Panc1 (cell line): ENCODE measurements around the gene KIRREL3. TPM values are rescaled to one million over a fixed set of nuclear protein-coding genes. Genes with fewer than 3 reads are reported as not detected.
A peak's percentile ranks its signal among the peaks of the same experiment; 100 is the strongest.

Experiments used
- ATAC-seq: fragments of 200-7000 bp; cut with Tn5 transposase; 2 replicates; pipeline ENCODE4 v1.9.1; 2020; ENCODE audit warnings: mild to moderate bottlenecking, moderate library complexity
- BruUV-seq: library from RNA; stranded (reverse); fragments of 400-500 nt; replicated peaks from 2 replicates; lab custom pipeline; 2021; lab: Mats Ljungman, UMichigan
- CTCF ChIA-PET: fragments of 300-600 bp; sonication (Branson Sonifier 250); formaldehyde crosslinking; loops from one replicate; lab custom pipeline; 2022; ENCODE audit warnings: antibody characterized with exemption; lab: Charles Lee
- POLR2A ChIA-PET: fragments of 300-600 bp; sonication (Branson Sonifier 250); formaldehyde crosslinking; loops from one replicate; lab custom pipeline; 2022; ENCODE audit warnings: antibody characterized with exemption; lab: Charles Lee
- DNase-seq: peaks from one replicate; pipeline ENCODE4 v3.0.0-alpha.2; 2010; ENCODE audit warnings: low read depth, low spot score
- H3K27ac ChIP-seq: 2 replicates; pipeline ENCODE4 v1.5.1; 2011; ENCODE audit warnings: mild to moderate bottlenecking, low read length, inconsistent platforms
- H3K27me3 ChIP-seq: fragments of 200-500 bp; sonication (Bioruptor generic); 2 replicates; pipeline ENCODE4 v1.6.0; 2014; ENCODE audit warnings: low read length, inconsistent platforms; ENCODE audit not compliant: control insufficient read depth, insufficient read depth
- H3K36me3 ChIP-seq: fragments of 200-500 bp; sonication (Bioruptor generic); 2 replicates; pipeline ENCODE4 v1.5.1; 2014; ENCODE audit warnings: inconsistent platforms, mild to moderate bottlenecking, low read length, moderate library complexity; ENCODE audit not compliant: control insufficient read depth, insufficient read depth
- H3K4me1 ChIP-seq: 2 replicates; pipeline ENCODE4 v1.5.1; 2011; ENCODE audit warnings: inconsistent platforms, mild to moderate bottlenecking, low read length, moderate library complexity; ENCODE audit not compliant: control insufficient read depth, insufficient read depth
- H3K4me3 ChIP-seq, 2 experiments: 2 replicates each; pipeline ENCODE4 v1.5.1; 2011 to 2012; ENCODE audit warnings: low read depth in 2 of 2, low read length in 2 of 2, mild to moderate bottlenecking in 2 of 2, inconsistent platforms in 1 of 2, moderate library complexity in 1 of 2
- H3K9me3 ChIP-seq: fragments of 200-500 bp; sonication (Bioruptor generic); 2 replicates; pipeline ENCODE4 v1.5.1; 2014; ENCODE audit warnings: low read depth, mild to moderate bottlenecking, inconsistent platforms, low read length, moderate library complexity; ENCODE audit not compliant: control insufficient read depth, insufficient read depth
- POLR2AphosphoS5 ChIP-seq: IDR thresholded peaks from 2 replicates; pipeline ENCODE4 v1.6.1; 2012; ENCODE audit warnings: mild to moderate bottlenecking, low read depth, low read length, moderate library complexity
- SIN3A ChIP-seq: IDR thresholded peaks from 2 replicates; pipeline ENCODE4 v1.6.1; 2012; ENCODE audit warnings: low read depth, mild to moderate bottlenecking, low read length, moderate library complexity, borderline replicate concordance; ENCODE audit not compliant: insufficient read depth
- TCF7L2 ChIP-seq: IDR thresholded peaks from 2 replicates; pipeline ENCODE4 v1.6.1; 2011; ENCODE audit warnings: mild to moderate bottlenecking, low read depth, low read length, inconsistent platforms
- in situ Hi-C: cut with HindIII; loops from 2 replicates; pipeline ENCODE4 v1.10.0; 2016; ENCODE audit warnings: low sequenced_read_pairs, low pct_unique_long_range_greater_than_20kb
- intact Hi-C: fragments of 100-400 bp; cut with micrococcal nuclease; formaldehyde crosslinking; loops from one replicate; pipeline ENCODE4 v1.10.0; 2022; ENCODE audit not compliant: unreplicated experiment
- total RNA-seq: library from RNA; stranded (reverse); gene quantifications from one replicate; pipeline ENCODE4 v1.2.1, GENCODE V29; 2021; ENCODE audit not compliant: unreplicated experiment
- TF ChIP-seq, protein P1 (sequence below), 2 experiments: IDR thresholded peaks; 2 replicates each; pipeline ENCODE4 v1.6.1; 2011 to 2012; ENCODE audit warnings: low read depth in 2 of 2, control low read depth in 1 of 2, low read length in 1 of 2, mild to moderate bottlenecking in 1 of 2, moderate library complexity in 1 of 2; ENCODE audit not compliant: insufficient read depth in 1 of 2
- TF ChIP-seq, protein P2 (sequence below): fragments of 450-650 bp; IDR thresholded peaks from 2 replicates; pipeline ENCODE4 v1.5.1; 2017; ENCODE audit warnings: mild to moderate bottlenecking

The KIRREL3 gene
- total RNA-seq, 1 experiment from 2014 or later, result 0.36 TPM

DNA sequence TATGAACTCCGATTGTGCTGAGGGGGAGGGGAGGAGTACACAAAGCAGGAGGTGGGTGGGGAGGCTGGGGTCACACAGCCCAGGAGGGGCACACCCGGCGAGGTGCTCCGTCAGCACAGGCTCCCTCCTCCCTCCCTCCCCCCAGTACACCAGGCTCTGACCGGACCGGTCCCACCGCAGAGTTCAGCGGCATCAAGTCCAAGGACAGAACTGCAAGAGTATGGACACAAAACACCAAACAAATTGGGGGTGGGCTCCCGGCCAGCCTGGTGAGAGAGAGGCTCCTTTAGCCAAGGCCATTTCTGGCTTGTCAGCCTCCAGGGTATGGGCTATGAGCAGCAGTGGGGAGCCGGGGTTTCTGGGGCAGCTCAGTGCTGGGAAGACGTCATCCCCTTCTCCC is 576.8 kb downstream of the KIRREL3 start:
- H3K27me3 ChIP-seq, result no peaks in the 10 kb centered on the region
- no TSS peak for BruUV-seq
- ChIA-PET CTCF (no interaction called here), POLR2A (no interaction called here)
- H3K4me1 ChIP-seq, result no peaks in the 10 kb centered on the region
- H3K4me3 ChIP-seq, result no peak overlapping the region
- in situ Hi-C loops (no loop called here), intact Hi-C loops (loop anchor here (10.0 kb wide), 1 partner anchor 109 kb away; no protein-coding TSS in a partner anchor)
- TF ChIP-seq, protein P1, sequence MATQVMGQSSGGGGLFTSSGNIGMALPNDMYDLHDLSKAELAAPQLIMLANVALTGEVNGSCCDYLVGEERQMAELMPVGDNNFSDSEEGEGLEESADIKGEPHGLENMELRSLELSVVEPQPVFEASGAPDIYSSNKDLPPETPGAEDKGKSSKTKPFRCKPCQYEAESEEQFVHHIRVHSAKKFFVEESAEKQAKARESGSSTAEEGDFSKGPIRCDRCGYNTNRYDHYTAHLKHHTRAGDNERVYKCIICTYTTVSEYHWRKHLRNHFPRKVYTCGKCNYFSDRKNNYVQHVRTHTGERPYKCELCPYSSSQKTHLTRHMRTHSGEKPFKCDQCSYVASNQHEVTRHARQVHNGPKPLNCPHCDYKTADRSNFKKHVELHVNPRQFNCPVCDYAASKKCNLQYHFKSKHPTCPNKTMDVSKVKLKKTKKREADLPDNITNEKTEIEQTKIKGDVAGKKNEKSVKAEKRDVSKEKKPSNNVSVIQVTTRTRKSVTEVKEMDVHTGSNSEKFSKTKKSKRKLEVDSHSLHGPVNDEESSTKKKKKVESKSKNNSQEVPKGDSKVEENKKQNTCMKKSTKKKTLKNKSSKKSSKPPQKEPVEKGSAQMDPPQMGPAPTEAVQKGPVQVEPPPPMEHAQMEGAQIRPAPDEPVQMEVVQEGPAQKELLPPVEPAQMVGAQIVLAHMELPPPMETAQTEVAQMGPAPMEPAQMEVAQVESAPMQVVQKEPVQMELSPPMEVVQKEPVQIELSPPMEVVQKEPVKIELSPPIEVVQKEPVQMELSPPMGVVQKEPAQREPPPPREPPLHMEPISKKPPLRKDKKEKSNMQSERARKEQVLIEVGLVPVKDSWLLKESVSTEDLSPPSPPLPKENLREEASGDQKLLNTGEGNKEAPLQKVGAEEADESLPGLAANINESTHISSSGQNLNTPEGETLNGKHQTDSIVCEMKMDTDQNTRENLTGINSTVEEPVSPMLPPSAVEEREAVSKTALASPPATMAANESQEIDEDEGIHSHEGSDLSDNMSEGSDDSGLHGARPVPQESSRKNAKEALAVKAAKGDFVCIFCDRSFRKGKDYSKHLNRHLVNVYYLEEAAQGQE (IDR thresholded peaks at IDR 0.05; ENCODE audit: insufficient read depth in 1 of 2, low read depth in 2 of 2, low read length in 1 of 2), result no peak
- TF ChIP-seq, protein P2, sequence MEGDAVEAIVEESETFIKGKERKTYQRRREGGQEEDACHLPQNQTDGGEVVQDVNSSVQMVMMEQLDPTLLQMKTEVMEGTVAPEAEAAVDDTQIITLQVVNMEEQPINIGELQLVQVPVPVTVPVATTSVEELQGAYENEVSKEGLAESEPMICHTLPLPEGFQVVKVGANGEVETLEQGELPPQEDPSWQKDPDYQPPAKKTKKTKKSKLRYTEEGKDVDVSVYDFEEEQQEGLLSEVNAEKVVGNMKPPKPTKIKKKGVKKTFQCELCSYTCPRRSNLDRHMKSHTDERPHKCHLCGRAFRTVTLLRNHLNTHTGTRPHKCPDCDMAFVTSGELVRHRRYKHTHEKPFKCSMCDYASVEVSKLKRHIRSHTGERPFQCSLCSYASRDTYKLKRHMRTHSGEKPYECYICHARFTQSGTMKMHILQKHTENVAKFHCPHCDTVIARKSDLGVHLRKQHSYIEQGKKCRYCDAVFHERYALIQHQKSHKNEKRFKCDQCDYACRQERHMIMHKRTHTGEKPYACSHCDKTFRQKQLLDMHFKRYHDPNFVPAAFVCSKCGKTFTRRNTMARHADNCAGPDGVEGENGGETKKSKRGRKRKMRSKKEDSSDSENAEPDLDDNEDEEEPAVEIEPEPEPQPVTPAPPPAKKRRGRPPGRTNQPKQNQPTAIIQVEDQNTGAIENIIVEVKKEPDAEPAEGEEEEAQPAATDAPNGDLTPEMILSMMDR, result no peak
- TF ChIP-seq SIN3A (no peak), TCF7L2 (no peak), POLR2AphosphoS5 (no peak)
- H3K9me3 ChIP-seq, result no peaks in the 10 kb centered on the region
- H3K36me3 ChIP-seq, result no peaks in the 10 kb centered on the region
- DNase-seq (no peak), ATAC-seq (peak; percentile 6; the same call in 1 of the 2 replicates)
- H3K27ac ChIP-seq, result no peak overlapping the region

DNA sequence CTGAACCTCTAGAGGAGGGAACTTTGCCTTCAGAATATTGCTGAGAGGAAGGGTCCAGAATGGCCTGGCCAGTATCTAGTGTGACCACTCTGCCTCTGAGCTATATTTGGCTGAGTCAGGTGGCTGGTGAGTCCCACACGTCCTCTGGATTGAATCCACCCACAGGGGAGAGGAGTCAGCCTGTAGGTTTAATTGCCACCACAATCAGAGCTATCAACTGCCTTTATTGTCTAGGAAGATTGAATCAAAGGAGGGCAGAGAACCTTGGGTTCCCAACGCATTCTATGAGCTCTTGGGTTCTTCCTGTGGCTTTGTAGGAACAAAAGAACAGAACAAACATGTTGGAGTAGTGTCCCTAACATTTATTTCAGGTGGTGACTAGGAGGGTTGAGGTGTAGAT is 577.4 kb downstream of the KIRREL3 start:
- H3K27me3 ChIP-seq, result no peaks in the 10 kb centered on the region
- H3K27ac ChIP-seq, result no peak overlapping the region
- H3K4me3 ChIP-seq, result no peak overlapping the region
- H3K4me1 ChIP-seq, result no peaks in the 10 kb centered on the region
- CTCF ChIA-PET, result no interaction called here
- TF ChIP-seq, protein P1 (IDR thresholded peaks at IDR 0.05; ENCODE audit: insufficient read depth in 1 of 2, low read depth in 2 of 2, low read length in 1 of 2), result no peak
- TF ChIP-seq SIN3A, result no peak
- no peak for TF ChIP-seq POLR2AphosphoS5
- TF ChIP-seq, protein P2, result no peak
- TF ChIP-seq TCF7L2, result no peak
- in situ Hi-C loops (no loop called here), intact Hi-C loops (loop anchor here (10.0 kb wide), 1 partner anchor 108 kb away; no protein-coding TSS in a partner anchor)
- DNase-seq, result no peak
- no peaks in the 10 kb centered on the region for H3K36me3 ChIP-seq
- POLR2A ChIA-PET, result no interaction called here
- BruUV-seq, result no TSS peak
- no peak for ATAC-seq
- no peaks in the 10 kb centered on the region for H3K9me3 ChIP-seq
